NT2/D1 (cell line): ENCODE data around the gene ZBTB20.

Experiments used
- SUZ12 ChIP-seq: IDR thresholded peaks from 2 replicates; pipeline ENCODE4 v1.6.1; 2011; ENCODE audit not compliant: insufficient read length, insufficient read depth; ENCODE audit errors: extremely low read depth
- ZNF274 ChIP-seq: IDR thresholded peaks from 2 replicates; pipeline ENCODE4 v1.6.1; 2011; ENCODE audit warnings: mild to moderate bottlenecking, low read depth, low read length

DNA sequence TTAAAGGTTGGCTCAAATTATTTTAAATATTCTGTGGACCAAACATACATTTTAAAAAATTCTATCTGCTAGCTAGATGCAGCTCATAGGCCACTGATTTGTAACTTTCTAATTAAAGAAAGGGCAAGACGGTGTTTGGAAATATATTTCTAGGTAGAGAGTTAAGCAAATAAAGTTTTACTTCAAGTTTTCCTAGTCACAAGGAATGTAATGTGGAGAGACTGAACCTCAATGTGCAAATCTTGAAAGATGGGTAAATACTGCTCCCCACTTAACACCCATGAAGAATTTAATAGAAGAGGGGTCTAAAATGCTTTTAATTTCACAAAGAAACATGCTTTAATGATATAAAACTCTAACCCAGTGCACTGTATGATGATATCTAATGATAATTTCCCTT, 678.0 kb downstream of the ZBTB20 start:
- TF ChIP-seq SUZ12 = no peak
- no peak for TF ChIP-seq ZNF274
